Neutrophil (primary cell): ENCODE measurements around the gene C6orf47.
A peak's percentile ranks its signal among the peaks of the same experiment; 100 is the strongest.

Experiments used
- H3K27ac ChIP-seq: fragments of 200-600 bp; sonication (generic); 2 replicates; pipeline ENCODE4 v1.5.1; 2016; ENCODE audit warnings: mild to moderate bottlenecking, moderate library complexity
- H3K27me3 ChIP-seq: fragments of 200-600 bp; sonication (generic); 2 replicates; pipeline ENCODE4 v1.6.0; 2016; ENCODE audit warnings: mild to moderate bottlenecking
- H3K36me3 ChIP-seq: fragments of 200-600 bp; sonication (generic); 2 replicates; pipeline ENCODE4 v1.5.1; 2017
- H3K4me1 ChIP-seq, 2 experiments: fragments of 200-600 bp in 1 of 2; sonication (generic) in 1 of 2; 1 replicate in 1 of 2; 2 replicates in 1 of 2; pipeline versions ENCODE4 v1.5.1 to v1.6.1; 2013 to 2016; ENCODE audit warnings: low read depth in 1 of 2, low read length in 1 of 2, mild to moderate bottlenecking in 1 of 2, moderate library complexity in 1 of 2; ENCODE audit not compliant: control insufficient read depth in 1 of 2, insufficient read depth in 1 of 2
- H3K4me3 ChIP-seq, 2 experiments: fragments of 200-600 bp in 1 of 2; sonication (generic) in 1 of 2; 1 replicate in 1 of 2; 2 replicates in 1 of 2; pipeline ENCODE4 v1.5.1; 2013 to 2016; ENCODE audit warnings: low read depth in 1 of 2, low read length in 1 of 2, mild to moderate bottlenecking in 1 of 2, moderate library complexity in 1 of 2
- H3K9me3 ChIP-seq: fragments of 200-600 bp; sonication (generic); 2 replicates; pipeline ENCODE4 v1.5.1; 2016
- CTCF ChIP-seq: fragments of 200-600 bp; sonication (generic); IDR thresholded peaks from 2 replicates; pipeline ENCODE4 v1.5.1; 2016; ENCODE audit warnings: antibody characterized with exemption

The C6orf47 gene

GRCh38 chr6:31702819-31703716 lies 42.5 kb upstream of the C6orf47 start, which contains the start of gene ABHD16A:
Gene ABHD16A (minus strand): TSS chr6:31703324. CDS start chr6:31703281, 43 bp downstream.
- H3K36me3 ChIP-seq: peaks cover 30% of the 10 kb centered on the region
- peak; percentile 68 for TF ChIP-seq CTCF
- H3K27ac ChIP-seq: peak within 1 kb of the TSS; percentile 99
- H3K27me3 ChIP-seq: no peaks in the 10 kb centered on the region
- no peaks in the 10 kb centered on the region for H3K9me3 ChIP-seq
- peaks cover 25% of the 10 kb centered on the region in 2 experiments for H3K4me1 ChIP-seq
- peak within 1 kb of the TSS; percentile 78 to 93 for H3K4me3 ChIP-seq

GRCh38 chr6:31702405-31702818 lies 41.8 kb upstream of the C6orf47 start:
- no peaks in the 10 kb centered on the region for H3K27me3 ChIP-seq
- peaks cover 30% of the 10 kb centered on the region for H3K36me3 ChIP-seq
- TF ChIP-seq CTCF: no peak
- H3K9me3 ChIP-seq: no peaks in the 10 kb centered on the region
- peak overlapping the region; percentile 99 for H3K27ac ChIP-seq
- peak overlapping the region; percentile 78 to 93 for H3K4me3 ChIP-seq
- peaks cover 25% of the 10 kb centered on the region in 2 experiments for H3K4me1 ChIP-seq

- H3K4me3 ChIP-seq: peak overlapping the region; percentile 78 to 93
- no peak for TF ChIP-seq CTCF
- H3K4me1 ChIP-seq: peaks cover 25% of the 10 kb centered on the region in 2 experiments
- no peaks in the 10 kb centered on the region for H3K9me3 ChIP-seq
- H3K27me3 ChIP-seq: no peaks in the 10 kb centered on the region
- H3K36me3 ChIP-seq: peaks cover 31% of the 10 kb centered on the region
- H3K27ac ChIP-seq: peak overlapping the region; percentile 99
Observed at GRCh38 chr6:31701666-31702404, 41.3 kb upstream of the C6orf47 start.

- Histone ChIP-seq H3K9me3 (no peaks in the 10 kb centered on the region), H3K4me3 (no peak overlapping the region), H3K27me3 (no peaks in the 10 kb centered on the region), H3K4me1 (peaks cover 25% of the 10 kb centered on the region in 2 experiments), H3K27ac (peak overlapping the region; percentile 99), H3K36me3 (peaks cover 39% of the 10 kb centered on the region)
- TF ChIP-seq CTCF: no peak
Observed at GRCh38 chr6:31700740-31701401, 40.3 kb upstream of the C6orf47 start.

- H3K4me1 ChIP-seq: peaks cover 16 to 18% of the 10 kb centered on the region in 2 experiments
- peaks cover 72% of the 10 kb centered on the region for H3K36me3 ChIP-seq
- no peak overlapping the region for H3K4me3 ChIP-seq
- no peaks in the 10 kb centered on the region for H3K27me3 ChIP-seq
- no peak for TF ChIP-seq CTCF
- no peaks in the 10 kb centered on the region for H3K9me3 ChIP-seq
- H3K27ac ChIP-seq: peak overlapping the region; percentile 51
Observed at GRCh38 chr6:31697555-31697954, 37.0 kb upstream of the C6orf47 start.
